ENCODE measurements around the gene PTPN1.
A peak's percentile ranks its signal among the peaks of the same experiment; 100 is the strongest.

PTPN1 gene

DNA sequence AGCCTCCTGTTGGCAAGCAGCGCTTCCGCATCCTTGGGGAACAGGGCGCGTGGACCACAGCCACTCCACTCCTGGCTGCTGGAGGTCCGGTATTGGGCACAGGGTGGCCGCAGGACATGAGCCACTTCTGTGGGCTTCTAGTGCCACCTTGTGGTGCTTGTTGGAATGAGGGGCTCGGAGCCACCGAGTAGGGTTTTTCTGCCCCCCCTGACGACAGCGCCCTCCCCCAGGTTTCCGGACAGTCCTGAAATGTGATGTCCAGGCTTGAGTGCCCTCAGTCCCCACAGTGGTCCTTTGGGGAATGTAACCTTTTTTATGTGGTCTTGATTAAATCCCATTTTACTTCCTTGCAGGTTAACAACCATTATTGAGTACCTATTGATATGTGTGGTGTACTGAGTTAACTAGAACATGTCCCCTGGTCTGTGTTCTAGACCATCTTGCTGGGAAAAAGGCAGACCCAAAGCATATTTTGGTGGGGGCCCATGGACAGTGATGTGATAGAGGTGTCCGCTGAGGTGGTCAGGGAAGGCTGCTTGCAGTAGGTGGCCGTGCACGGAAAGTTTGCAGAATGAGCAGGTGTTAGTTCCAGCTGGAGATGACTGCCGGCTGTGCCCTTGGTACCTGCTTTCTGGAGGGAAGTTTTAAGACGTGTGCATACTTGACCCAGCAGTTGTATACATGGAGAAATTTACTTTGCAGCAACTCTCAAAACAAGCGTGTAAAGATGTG lies 70.0 kb downstream of the PTPN1 start:
- peak in 1 of 2 experiments; percentile 14 for DNase-seq

DNA sequence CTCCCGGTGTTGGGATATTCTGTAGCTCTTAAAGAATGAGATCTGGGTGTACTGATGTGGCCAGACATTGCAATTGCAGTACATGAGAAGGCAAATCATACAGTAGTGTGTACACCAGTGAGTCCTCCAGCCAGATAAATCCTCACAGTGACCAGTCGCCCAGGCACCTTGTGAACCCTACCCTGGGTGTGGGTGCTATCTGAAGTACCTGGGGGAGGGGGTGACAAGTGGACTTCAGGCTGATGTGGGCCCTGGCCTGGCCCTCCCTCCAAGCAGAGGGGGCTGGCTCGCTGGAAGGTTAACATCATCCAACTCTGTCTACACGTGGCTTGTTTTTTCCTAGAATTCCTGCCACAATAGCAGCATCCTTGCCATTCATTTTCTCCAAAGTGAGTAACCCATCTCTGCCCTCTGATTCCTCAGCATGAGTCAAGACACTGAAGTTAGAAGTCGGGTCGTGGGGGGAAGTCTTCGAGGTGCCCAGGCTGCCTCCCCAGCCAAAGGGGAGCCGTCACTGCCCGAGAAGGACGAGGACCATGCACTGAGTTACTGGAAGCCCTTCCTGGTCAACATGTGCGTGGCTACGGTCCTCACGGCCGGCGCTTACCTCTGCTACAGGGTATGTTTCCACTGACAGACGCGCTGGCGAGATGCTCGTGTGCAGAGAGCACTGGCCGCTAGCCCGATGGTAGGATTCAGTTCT lies 70.8 kb downstream of the PTPN1 start:
- DNase-seq, result no peak

DNA sequence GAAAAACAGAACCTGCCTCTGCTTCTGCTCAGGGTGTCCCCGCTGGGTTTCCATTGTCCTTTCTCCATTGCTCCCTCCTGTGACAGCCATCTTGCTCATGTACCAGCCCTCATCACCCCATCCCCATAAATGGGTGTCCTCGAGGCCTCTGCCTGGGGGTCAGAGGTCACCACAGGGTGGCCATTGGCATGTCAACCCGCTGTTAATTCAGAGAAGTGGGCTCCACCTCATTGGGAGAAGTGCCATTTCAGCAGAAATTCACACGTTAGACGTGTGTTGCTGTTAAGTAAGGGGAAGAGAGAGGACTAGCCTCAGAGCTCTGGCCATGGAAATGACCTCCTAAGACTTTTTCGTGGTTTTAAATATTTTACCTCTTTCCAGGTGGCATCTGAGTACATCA lies 71.9 kb downstream of the PTPN1 start:
- no peak for DNase-seq

DNA sequence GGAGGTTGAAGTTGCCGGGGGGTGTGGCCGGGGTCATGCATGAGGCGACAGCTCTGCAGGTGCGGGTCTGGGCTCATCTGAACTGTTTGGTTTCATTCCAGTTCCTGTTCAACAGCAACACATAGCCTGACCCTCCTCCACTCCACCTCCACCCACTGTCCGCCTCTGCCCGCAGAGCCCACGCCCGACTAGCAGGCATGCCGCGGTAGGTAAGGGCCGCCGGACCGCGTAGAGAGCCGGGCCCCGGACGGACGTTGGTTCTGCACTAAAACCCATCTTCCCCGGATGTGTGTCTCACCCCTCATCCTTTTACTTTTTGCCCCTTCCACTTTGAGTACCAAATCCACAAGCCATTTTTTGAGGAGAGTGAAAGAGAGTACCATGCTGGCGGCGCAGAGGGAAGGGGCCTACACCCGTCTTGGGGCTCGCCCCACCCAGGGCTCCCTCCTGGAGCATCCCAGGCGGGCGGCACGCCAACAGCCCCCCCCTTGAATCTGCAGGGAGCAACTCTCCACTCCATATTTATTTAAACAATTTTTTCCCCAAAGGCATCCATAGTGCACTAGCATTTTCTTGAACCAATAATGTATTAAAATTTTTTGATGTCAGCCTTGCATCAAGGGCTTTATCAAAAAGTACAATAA lies 72.5 kb downstream of the PTPN1 start:
- no peak for DNase-seq

DNA sequence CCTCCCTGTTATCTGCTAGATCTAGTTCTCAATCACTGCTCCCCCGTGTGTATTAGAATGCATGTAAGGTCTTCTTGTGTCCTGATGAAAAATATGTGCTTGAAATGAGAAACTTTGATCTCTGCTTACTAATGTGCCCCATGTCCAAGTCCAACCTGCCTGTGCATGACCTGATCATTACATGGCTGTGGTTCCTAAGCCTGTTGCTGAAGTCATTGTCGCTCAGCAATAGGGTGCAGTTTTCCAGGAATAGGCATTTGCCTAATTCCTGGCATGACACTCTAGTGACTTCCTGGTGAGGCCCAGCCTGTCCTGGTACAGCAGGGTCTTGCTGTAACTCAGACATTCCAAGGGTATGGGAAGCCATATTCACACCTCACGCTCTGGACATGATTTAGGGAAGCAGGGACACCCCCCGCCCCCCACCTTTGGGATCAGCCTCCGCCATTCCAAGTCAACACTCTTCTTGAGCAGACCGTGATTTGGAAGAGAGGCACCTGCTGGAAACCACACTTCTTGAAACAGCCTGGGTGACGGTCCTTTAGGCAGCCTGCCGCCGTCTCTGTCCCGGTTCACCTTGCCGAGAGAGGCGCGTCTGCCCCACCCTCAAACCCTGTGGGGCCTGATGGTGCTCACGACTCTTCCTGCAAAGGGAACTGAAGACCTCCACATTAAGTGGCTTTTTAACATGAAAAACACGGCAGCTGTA lies 73.4 kb downstream of the PTPN1 start:
- DNase-seq, result no peak

DNA sequence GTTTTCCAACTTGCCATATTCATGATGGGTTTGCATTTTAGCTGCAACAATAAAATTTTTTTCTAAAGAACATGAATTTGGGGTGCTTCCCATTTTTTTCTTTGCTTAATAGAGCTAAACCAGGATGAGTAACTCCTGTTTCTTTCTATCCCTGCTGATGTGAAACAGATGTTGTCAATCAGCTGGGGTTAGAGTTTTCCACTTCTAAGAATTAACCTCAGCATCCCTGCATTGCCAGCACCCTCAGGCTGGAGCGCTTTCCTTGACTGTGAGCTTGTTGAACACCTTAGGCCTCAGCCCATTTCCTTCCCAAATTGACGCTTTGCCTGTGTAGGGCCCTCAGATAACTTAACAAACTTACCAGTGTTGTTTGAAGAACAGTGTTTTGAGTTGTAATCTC lies 74.5 kb downstream of the PTPN1 start:
- DNase-seq, result no peak

DNA sequence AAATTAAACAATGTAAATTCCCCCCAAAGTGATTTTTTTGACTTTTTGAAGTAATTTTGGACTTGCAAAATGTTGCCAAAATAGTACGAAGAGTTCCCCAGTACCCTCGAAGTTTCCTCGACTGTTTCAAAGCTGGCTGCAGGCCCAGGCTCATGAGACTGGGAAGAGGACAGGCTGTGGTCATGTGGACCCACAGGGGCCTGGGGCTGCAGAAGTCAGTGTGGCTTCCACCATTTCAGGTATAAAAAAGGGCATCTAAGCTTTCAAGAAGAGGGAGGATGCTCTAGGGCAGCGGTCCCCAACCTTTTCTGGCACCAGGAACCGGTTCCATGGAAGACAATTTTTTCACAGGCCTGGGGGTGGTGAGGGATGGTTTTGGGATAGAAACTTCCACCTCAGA lies 75.0 kb downstream of the PTPN1 start:
- DNase-seq, result no peak

DNA sequence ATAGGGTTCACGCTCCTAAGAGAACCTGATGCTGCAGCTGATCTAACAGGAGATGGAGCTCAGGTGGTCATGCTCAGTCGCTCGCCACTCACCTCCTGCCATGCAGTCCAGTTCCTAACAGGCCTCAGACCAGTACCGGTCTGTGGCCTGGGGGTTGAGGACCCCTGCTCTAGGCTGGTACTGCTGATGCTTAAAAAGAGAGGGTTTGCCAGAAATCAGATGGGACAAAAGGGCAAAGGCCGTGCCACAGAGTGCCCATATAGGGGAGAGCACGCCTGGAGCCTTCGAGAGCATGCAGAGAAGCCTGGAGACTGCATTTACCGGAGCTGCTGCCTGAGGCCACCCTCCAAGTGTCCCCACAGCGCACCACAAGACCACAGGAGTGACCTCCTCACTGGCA lies 75.5 kb downstream of the PTPN1 start:
- no peak for DNase-seq

DNA sequence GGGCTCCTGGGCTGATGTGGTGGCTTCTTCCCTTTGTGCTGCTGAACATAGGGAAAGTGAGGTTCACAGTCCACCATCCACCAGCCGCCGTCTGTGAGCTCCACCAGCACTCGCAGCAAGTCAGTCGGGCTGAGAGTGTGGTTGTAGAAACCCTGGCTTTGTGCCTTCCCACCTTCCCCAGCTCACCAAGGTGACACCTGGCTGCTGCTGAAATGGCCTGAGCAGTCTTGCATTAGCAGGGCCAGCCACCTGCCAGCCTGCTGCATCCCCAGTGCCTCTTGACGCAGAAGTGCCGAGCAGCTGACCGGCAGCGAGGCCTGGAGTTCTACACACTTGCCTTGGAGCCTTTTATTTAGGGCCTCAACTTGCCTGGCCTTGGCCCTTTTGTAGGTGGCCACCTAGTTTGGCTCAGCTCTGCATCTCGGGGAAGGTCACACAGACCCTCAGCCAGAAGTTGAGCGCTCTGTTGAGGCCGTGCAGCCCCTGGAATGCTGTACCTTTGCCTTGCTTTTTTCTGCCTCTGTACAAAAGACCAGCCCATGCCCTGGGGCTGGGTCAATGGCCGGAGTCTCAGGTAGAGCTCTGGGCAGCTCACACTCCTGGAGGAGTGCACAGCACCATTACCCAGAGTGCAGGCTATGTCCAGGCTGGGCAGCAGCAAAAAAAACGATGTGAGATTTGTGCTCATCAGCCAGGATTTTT lies 76.5 kb downstream of the PTPN1 start:
- DNase-seq, result peak in 1 of 2 experiments; percentile 17

DNA sequence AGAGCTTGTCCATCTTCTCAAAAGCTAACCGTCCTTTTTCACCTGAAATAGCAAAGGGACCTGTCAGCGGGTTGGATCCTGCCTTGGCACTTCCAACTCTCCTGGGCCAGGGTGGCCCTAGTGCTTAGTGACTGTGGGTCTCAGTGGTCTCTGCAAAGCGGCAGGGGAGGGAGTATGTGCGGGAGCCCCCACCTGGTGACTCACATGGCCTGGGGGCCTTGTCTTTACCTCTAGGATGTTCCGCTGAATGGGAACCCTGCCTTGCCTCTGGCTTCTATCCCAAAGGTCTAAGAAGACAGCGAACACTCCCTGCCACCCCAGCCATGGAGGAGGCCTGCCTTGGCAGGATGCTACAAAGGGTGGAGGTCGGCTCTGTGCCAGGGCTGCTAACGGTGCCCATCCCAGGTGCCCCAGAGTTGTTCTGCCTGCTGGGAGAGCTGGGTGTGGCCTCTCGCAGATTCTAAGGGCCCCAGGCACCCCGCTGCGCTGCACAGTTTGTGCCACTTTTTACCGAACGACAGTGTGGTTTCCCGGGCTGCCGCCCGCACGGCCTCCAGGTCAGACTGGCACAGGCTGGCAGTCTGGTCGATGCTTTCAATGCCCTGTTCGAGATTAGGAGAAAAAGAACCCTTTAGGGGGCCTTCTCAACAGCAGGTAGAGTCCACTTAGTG lies 77.2 kb downstream of the PTPN1 start:
- DNase-seq, result no peak

DNA sequence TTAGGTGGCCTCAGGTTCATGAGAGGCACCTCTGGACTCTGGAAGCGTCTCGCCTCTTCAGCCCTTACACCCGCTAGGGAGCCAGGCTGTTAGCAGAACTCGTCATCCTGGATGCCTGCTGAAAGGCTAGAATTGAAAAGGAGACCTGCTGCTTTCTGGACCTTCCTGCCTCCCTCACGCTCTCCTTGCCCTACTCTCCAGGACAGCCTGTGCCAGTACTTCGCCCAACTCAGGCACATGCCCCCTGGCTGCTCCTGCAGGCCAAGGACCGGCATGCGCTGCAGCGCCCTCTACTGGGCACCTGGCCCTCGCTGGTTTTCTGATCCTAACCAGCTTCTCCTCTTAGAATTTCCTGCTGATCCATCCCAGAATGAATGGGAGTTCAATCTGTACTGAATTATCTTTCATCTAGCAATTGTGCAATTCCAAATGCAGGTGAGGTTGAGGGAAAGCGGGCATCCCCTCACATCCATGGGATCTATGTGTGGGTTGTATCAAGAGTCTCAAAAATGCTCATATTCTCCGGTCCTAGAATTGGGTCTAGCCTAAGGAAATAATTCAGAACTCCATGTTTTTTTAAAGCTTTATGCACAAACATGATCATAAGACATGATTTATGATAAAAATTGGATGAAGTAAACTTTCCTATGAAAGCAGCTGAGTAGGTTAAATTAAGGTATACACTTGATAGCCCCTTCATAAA lies 78.0 kb downstream of the PTPN1 start:
- peak in 1 of 2 experiments; percentile 46 for DNase-seq

DNA sequence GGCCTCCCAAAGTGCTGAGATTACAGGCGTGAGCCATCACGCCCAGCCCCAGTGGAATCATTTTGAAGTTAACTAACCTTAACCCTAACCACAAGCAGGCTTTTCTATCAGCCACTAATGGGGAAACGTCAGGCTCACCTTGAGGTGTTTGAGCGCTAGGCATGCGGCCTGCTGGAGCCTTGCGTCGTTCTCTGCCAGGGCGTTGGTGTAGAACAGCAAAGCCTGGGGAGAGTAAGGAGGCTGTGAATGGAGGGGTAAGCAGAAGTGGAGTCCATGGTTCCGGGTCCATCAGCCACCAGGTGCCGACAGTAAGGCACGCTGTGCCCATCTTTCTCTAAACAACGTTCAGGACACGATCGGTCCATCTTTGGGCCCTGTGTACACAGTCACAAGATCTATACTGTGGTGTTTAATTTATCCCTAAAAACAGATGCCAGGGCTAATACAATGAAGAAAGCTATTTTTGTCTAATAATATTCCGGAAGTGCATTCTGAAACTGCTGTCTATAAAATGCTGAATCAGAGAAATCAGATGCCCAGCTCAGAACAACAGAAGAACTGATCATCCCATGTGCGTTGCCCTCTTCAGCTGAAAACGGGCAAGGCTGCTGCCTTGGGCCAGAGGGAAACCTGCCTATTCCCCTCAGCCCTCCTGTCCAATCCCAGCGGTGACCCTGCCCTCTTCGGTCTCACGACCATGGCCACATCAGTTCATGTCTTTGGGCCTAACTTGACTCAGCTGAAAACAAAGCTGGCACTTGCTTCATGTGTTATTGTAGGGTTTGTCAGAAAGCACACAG lies 79.6 kb downstream of the PTPN1 start:
- no peak for DNase-seq

DNA sequence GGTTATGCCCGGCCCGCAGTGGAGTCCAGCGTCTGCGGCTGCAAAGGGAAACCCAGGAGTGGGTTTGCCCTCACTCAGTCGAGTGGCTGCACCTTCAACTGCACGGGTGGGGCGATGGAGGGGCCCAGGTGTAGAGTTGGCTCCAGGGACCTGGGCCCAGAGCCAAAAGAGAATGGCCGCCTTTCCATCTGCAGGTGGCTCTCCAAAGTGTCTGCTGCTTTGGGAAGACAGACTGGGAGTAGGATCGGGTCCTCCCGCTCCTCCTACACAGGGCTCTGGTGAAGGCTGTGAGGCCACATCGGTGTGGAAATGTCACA lies 80.1 kb downstream of the PTPN1 start:
- no peak for DNase-seq

DNA sequence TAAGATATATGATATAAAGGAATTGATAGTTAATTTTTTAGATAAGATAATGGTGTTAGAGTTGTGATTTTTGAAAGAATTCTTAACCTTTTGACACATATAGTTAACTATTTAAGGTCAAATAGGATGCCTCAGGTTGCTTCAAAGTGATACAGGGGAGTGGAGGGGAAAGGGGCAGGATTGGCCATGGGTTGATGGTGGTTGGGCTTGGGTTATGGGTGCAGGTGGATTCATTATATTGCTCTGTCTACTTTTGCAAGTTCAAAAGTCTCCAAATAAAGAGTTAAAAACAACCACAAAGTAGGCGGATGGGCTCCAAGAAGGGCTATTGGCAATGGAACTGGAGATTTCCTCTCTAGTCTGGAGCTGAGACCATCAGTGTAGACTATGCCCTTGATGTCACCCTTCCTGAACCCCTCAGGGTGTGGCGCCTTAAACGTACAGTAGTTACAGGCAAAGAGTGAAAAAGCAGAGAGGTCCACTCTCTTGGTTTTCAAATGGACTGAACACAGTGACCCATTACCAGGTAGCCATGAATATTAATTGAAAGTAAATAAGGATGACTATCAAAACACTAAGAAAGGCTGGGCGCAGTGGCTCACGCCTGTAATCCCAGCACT lies 81.2 kb downstream of the PTPN1 start:
- DNase-seq, result no peak

DNA sequence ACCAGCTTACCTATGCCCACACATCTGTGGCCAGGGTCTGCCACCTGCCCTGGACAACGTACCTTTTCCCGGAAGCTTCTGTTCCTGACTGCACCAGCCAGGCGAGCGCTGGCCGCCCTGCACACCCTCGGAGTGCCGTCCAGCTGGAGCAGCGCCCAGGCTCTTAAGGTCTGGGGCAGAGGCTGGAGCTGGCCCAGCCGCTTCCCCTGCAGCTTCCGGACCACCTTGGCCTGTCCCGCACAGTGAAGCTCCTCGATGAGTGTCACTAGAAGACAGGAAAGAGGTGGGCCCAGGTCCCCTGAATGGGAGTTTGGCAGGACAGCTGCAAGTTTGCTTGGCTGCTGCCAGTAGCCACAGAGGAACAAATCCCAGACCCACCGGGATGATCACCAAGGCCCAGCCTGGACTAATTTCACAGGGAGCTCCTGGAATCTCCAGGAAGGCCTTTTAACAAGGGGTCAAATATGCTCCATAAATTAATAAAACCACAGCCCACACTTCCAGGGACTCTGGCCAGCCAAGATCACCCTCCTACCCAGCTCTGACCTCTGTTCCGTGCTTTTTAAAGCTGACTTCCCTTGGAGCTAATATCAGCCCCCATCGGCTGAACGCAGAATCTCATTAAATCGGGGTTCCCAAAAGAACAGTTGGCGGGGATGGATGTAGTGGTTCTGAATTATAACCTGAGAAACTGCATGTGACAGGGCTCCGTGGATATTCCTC lies 82.3 kb downstream of the PTPN1 start:
- peak in 1 of 2 experiments; percentile 31 for DNase-seq

DNA sequence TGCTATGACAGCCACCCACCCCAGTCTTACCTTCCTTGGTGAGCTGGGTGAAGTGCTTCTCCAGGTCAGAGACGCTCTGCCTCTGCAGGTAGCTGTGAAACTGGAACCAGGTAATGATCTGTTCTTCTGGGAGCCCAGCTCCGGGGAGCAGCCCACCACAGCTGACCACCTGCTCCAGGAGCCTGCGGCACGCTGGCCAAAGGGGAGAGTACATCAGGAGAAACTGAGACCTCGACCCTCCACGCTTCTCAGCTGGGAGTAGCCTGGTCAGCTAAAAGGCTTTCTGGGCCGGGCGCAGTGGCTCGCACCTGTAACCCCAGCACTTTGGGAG lies 82.8 kb downstream of the PTPN1 start:
- DNase-seq, result no peak

DNA sequence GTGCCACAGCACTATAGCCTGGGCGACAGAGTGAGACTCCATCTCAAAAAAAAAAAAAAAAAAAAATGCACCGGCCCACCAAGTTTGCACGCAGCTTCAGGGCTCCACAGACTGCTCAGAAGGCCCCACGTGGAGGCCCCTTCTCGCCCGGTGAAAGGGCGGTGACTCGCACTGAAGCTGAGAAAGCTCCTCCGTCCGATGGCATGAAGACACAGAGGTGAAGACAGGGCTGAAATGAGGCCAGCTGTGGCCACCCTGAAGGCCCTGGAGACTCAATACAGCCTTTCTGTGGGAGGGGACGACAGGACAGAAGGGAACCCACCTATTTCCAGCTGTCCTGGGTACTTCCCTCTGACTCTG lies 84.0 kb downstream of the PTPN1 start:
- no peak for DNase-seq

DNA sequence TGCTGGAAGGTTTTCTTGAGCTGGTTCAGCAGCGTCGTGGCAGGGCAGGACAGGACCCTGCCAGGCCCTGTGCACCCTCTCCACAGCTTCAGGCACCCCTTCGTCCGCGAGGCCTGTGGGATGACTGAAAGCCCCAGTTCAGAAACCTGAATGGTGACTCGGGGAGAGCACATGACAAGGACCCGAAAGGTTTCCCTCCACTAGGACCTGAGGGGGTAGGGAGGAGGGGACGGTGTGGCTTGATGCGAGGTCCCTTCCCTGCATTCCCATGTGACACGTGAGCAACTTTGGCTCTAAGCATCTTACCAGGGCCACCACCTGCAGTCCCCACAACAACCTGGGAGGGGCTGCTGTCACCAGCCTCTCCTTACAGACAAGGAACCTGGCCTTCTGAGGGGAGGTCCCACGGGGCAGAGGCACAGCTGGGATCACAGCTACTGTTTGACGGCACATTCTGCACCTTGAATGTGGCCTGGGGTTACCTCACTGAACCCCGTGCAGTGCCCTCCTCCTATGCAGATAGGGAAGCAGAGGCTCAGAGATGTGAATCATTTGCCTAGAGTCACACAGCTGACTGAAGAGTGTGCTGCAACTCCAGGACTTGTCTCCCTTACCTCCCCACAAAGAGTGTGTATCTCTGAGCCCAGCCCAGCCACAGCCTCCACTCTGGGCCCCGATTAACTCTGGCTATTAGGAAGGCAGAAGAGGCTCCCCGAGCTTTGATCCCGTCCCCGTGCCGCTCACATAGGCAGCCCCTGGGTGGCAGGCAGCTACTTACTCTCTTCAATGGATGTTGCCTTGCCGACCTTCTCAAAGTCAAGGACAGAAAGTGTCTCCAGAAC lies 84.6 kb downstream of the PTPN1 start:
- no peak for DNase-seq

DNA sequence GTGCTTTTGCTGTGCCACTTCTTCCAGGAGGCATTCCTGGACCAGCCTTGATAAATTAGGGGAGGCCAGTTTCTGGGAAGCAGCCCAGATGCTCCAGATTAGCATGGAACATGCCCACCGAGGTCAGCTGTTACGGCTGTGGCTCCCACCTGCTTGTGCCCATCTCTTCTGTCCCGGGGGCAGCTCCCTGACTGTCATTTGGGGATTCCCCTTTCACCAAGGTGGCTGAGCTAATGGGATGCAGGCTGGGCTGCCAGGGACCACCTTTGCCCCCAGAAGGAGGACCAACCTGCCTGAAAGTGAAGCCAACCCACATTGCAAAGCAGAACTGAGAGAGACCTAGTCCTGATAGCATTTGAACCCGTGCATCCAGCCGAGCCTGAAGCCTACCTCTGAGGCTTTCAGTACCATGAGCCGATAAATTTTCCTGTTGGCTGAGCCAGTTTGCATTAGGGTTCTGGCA lies 85.3 kb downstream of the PTPN1 start:
- no peak for DNase-seq

Measured in SHP77 (cell line).